Gastroesophageal sphincter (tissue), 4 donors: ENCODE data around the gene ADIPOR2. TPM values are rescaled to one million over a fixed set of nuclear protein-coding genes. Genes with fewer than 3 reads are reported as not detected.

Experiments used
- ATAC-seq: fragments of 150-250 bp; one replicate; pipeline ENCODE4 v1.9.1; 2016; ENCODE audit warnings: mild to moderate bottlenecking, moderate library complexity
- H3K27ac ChIP-seq, 4 donors: fragments of 200-600 bp; sonication (generic) in 3 of 4; 1 replicate in 3 of 4; 2 replicates in 1 of 4; pipeline ENCODE4 v1.5.1; 2016 to 2019
- H3K27me3 ChIP-seq: fragments of 200-600 bp; sonication (generic); one replicate; pipeline ENCODE4 v1.5.1; 2019
- H3K36me3 ChIP-seq, 2 donors: fragments of 200-600 bp; sonication (generic); one replicate each; pipeline ENCODE4 v1.5.1; 2019; ENCODE audit warnings: control low read depth in 1 of 2
- H3K4me1 ChIP-seq, 3 donors: fragments of 200-600 bp; sonication (generic); 1 replicate in 2 of 3; 2 replicates in 1 of 3; pipeline ENCODE4 v1.5.1; 2016 to 2019; ENCODE audit warnings: control low read depth in 2 of 3
- H3K4me3 ChIP-seq, 2 donors: fragments of 200-600 bp; sonication (generic); one replicate each; pipeline ENCODE4 v1.5.1; 2019; ENCODE audit warnings: mild to moderate bottlenecking in 1 of 2, moderate library complexity in 1 of 2
- H3K9me3 ChIP-seq, 3 donors: fragments of 200-600 bp; sonication (generic); one replicate each; pipeline ENCODE4 v1.5.1; 2017 to 2019; ENCODE audit warnings: control low read depth in 2 of 3
- EP300 ChIP-seq: sonication (generic); formaldehyde crosslinking; IDR thresholded peaks from one replicate; pipeline ENCODE4 v1.6.1; 2017; ENCODE audit warnings: antibody characterized with exemption, mild to moderate bottlenecking
- POLR2A ChIP-seq, 2 donors: fragments of 450-650 bp; IDR thresholded peaks; one replicate each; pipeline ENCODE4 v1.6.1; 2017; ENCODE audit warnings: antibody characterized with exemption in 2 of 2, mild to moderate bottlenecking in 2 of 2, moderate library complexity in 1 of 2
- POLR2AphosphoS5 ChIP-seq: sonication (generic); formaldehyde crosslinking; IDR thresholded peaks from one replicate; pipeline ENCODE4 v1.6.1; 2017; ENCODE audit warnings: antibody characterized with exemption
- WGBS, 2 donors: methylation state at CpG; one replicate each; pipeline ENCODE4 v1.1.5; 2018; ENCODE audit warnings: low coverage in 1 of 2; 5-methylcytosine and 5-hydroxymethylcytosine counted together
- total RNA-seq, 4 donors: library from RNA; depleted of rRNA; stranded (reverse); fragments of >200 nt; gene quantifications; one replicate each; pipeline ENCODE4 v1.1.0, GENCODE V29; 2016
- TF ChIP-seq, protein P1 (sequence below), 4 experiments: fragments of 200-600 bp in 2 of 4; fragments of 450-650 bp in 2 of 4; sonication (generic) in 1 of 4; IDR thresholded peaks; one replicate each; pipeline ENCODE4 v1.5.1; 2017 to 2019; ENCODE audit warnings: antibody characterized with exemption in 4 of 4, mild to moderate bottlenecking in 2 of 4, moderate library complexity in 2 of 4

Gene ADIPOR2
- total RNA-seq, 4 donors from 2014 or later: 26.6 to 37.9 (median 33.4) TPM

DNA sequence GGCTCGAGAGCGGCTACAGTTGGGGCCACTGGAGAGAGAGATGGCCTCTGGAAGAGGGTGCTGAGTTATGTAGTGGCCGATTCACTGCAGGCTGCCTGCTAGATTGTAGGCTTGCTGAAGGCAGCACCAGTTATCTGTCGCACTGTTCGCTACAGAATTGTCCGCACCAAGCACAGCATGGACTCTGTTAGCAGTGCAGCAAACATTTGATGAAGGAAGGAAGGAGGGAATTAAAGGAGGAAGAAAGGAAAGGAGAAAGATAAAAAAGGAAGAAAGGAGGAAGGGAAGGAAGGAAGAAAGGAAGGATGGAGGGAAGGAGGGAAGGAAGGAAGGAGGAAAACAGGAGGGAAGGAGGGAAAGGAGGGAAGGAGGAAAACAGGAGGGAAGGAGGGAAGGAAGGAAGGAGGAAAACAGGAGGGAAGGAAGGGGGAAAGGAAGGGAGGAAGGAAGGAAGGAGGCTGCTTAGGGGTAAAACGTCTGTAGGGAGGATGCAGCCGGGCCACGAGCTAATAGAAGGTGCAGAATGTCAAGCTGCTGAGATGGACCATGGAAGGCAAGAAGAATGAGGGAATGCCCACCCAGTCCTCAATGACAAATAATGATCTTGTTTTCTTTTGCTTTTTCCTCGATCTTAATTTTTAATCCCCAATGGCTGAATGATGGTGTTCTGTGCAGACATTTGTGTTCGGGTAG, 27.3 kb upstream of the ADIPOR2 start:
- 78 to 86% methylated on average over 7 to 9 of the region's 11 CpGs for WGBS, 2 donors
- peak overlapping the region in 3 of 4 donors; percentile 79 to 84 (median 83) for H3K27ac ChIP-seq
- no peak for ATAC-seq
- TF ChIP-seq EP300: no peak
- TF ChIP-seq, protein P1, sequence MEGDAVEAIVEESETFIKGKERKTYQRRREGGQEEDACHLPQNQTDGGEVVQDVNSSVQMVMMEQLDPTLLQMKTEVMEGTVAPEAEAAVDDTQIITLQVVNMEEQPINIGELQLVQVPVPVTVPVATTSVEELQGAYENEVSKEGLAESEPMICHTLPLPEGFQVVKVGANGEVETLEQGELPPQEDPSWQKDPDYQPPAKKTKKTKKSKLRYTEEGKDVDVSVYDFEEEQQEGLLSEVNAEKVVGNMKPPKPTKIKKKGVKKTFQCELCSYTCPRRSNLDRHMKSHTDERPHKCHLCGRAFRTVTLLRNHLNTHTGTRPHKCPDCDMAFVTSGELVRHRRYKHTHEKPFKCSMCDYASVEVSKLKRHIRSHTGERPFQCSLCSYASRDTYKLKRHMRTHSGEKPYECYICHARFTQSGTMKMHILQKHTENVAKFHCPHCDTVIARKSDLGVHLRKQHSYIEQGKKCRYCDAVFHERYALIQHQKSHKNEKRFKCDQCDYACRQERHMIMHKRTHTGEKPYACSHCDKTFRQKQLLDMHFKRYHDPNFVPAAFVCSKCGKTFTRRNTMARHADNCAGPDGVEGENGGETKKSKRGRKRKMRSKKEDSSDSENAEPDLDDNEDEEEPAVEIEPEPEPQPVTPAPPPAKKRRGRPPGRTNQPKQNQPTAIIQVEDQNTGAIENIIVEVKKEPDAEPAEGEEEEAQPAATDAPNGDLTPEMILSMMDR (IDR thresholded peaks at IDR 0.05): no peak
- no peak for TF ChIP-seq POLR2A (IDR thresholded peaks at IDR 0.05)
- no peak for TF ChIP-seq POLR2AphosphoS5
- H3K27me3 ChIP-seq: no peaks in the 10 kb centered on the region
- H3K4me1 ChIP-seq: peaks cover 0 to 35% (median 11%) of the 10 kb centered on the region in 3 donors
- no peak overlapping the region for H3K4me3 ChIP-seq
- no peaks in the 10 kb centered on the region for H3K36me3 ChIP-seq
- H3K9me3 ChIP-seq: no peaks in the 10 kb centered on the region

DNA sequence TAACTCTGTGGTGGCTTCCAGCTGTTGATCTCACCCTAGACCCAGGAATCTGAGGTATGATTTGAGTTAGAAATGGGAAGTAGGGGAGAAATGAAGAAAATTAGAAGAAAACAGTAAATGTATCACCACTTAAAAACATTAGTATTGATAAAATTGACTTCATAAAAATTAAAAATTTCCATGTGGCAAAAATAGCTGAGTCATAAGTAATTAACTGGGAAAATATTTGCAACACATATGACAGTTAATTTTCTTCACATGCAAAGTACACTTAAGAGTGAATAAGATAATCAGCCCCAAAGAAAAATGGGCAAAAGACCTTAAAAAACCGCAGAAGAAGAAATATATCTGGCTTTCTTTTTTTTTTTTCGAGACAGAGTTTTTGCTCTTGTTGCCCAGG, 25.5 kb upstream of the ADIPOR2 start:
- no peak for ATAC-seq
- Histone ChIP-seq H3K27me3 (no peaks in the 10 kb centered on the region), H3K36me3 (no peaks in the 10 kb centered on the region), H3K4me3 (no peak overlapping the region), H3K27ac (peak overlapping the region in 2 of 4 donors; percentile 27 to 51), H3K9me3 (no peaks in the 10 kb centered on the region), H3K4me1 (peaks cover 0 to 17% (median 4%) of the 10 kb centered on the region in 3 donors)
- WGBS, 2 donors: 80 to 100% methylated on average over 2 of the region's 2 CpGs
- no peak for TF ChIP-seq EP300
- TF ChIP-seq POLR2AphosphoS5: no peak
- TF ChIP-seq, protein P1 (IDR thresholded peaks at IDR 0.05): no peak
- TF ChIP-seq POLR2A (IDR thresholded peaks at IDR 0.05): no peak

DNA sequence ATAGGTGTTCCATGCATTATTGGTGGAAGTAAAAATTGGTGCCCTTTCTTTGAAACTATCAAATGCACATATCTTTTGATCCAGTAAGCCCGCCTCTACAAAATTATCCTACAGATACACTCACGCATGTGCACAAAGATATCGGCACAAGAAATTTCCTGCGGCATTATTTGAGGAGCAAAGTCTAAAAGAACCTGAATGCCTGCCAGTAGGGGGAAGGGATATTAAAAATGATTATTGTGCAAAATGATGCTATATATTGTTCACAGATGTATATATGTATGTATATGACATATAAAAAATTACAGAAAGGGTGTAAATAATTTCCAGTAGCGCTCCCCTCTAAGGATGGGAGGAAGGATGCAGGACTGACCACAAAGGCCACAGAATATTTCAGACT, 24.7 kb upstream of the ADIPOR2 start:
- no peaks in the 10 kb centered on the region for H3K36me3 ChIP-seq
- no peak overlapping the region for H3K4me3 ChIP-seq
- H3K9me3 ChIP-seq: no peaks in the 10 kb centered on the region
- H3K27ac ChIP-seq: no peak overlapping the region
- TF ChIP-seq, protein P1 (IDR thresholded peaks at IDR 0.05): no peak
- TF ChIP-seq POLR2AphosphoS5 (no peak), POLR2A (IDR thresholded peaks at IDR 0.05) (no peak), EP300 (no peak)
- H3K27me3 ChIP-seq: no peaks in the 10 kb centered on the region
- 61 to 73% methylated on average over 5 of the region's 5 CpGs for WGBS, 2 donors
- peaks cover 0 to 11% (median 3%) of the 10 kb centered on the region in 3 donors for H3K4me1 ChIP-seq
- no peak for ATAC-seq

DNA sequence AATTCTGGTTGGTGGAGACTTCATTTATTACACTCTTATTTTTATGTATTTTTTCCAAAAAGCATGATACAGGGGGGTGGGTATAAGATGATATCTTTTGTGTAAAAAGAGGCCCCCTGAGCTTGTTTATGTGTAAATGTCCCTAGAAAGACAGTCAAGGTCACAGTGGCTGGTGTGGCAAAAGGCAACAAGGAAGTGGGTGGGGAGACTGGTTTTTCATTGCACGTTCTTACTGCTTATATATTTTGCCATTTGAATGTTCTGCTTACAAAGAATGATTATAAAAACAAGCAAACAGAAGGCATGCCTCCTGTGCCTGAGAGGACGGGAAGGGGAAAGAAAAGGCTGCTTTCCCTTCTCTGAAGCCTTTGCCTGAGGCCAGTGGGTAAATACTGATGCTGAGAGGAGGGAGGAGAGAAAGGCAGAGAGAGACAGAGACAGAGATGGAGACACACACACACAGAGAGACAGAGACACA, 24.1 kb upstream of the ADIPOR2 start:
- Histone ChIP-seq H3K27ac (peak overlapping the region in 1 of 4 donors; percentile 30), H3K9me3 (no peaks in the 10 kb centered on the region), H3K4me1 (peaks cover 0 to 6% (median 0%) of the 10 kb centered on the region in 3 donors), H3K27me3 (no peaks in the 10 kb centered on the region), H3K36me3 (no peaks in the 10 kb centered on the region), H3K4me3 (no peak overlapping the region)
- TF ChIP-seq EP300 (no peak), POLR2A (IDR thresholded peaks at IDR 0.05) (no peak)
- TF ChIP-seq, protein P1 (IDR thresholded peaks at IDR 0.05): no peak
- 11 to 32% methylated on average over 2 of the region's 2 CpGs for WGBS, 2 donors
- ATAC-seq: no peak
